ENCODE measurements around the gene MARCKSL1.

DNA sequence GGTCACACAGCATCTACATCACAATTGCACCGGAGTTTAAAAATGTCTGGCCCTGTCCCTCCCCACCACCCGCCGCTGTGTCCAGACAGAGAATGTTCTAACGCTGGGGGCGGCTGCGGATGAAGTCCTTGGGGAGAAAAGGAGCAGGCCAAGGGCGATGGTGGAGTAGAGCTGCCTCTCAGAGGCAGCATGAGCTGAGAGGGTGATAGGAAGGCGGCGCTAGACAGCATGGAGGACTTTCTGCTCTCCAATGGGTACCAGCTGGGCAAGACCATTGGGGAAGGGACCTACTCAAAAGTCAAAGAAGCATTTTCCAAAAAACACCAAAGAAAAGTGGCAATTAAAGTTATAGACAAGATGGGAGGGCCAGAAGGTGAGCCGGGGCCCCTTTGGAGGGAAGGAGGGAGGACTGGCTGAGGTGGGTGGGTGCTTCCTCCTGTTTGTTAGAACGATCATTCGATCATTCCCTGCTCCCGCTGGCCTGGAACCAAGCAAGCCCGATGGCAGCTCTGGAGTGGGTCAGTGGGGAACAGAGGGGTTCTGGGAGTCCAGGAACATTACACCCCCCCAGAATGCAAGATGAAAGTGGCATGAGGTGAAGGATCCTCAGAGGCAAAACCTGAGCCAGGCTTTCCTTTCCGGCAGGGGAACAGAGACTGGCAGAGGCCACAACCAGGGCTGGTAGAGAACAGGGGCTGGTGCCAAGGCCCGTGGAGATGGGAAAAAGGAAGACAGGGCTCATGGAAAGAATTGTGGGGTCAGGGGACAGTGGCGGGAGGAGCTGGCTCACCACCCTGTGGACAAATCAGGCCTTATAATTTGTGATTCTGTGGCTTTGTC, 26.7 kb upstream of the MARCKSL1 start, which contains the start of the genes FAM229A and TSSK3:
- TF ChIP-seq, protein P1, sequence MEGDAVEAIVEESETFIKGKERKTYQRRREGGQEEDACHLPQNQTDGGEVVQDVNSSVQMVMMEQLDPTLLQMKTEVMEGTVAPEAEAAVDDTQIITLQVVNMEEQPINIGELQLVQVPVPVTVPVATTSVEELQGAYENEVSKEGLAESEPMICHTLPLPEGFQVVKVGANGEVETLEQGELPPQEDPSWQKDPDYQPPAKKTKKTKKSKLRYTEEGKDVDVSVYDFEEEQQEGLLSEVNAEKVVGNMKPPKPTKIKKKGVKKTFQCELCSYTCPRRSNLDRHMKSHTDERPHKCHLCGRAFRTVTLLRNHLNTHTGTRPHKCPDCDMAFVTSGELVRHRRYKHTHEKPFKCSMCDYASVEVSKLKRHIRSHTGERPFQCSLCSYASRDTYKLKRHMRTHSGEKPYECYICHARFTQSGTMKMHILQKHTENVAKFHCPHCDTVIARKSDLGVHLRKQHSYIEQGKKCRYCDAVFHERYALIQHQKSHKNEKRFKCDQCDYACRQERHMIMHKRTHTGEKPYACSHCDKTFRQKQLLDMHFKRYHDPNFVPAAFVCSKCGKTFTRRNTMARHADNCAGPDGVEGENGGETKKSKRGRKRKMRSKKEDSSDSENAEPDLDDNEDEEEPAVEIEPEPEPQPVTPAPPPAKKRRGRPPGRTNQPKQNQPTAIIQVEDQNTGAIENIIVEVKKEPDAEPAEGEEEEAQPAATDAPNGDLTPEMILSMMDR (IDR thresholded peaks at IDR 0.05): no peak
- TF ChIP-seq POLR2A (IDR thresholded peaks at IDR 0.05): no peak
